ENCODE measurements around the gene SRRT.

Gene SRRT

DNA sequence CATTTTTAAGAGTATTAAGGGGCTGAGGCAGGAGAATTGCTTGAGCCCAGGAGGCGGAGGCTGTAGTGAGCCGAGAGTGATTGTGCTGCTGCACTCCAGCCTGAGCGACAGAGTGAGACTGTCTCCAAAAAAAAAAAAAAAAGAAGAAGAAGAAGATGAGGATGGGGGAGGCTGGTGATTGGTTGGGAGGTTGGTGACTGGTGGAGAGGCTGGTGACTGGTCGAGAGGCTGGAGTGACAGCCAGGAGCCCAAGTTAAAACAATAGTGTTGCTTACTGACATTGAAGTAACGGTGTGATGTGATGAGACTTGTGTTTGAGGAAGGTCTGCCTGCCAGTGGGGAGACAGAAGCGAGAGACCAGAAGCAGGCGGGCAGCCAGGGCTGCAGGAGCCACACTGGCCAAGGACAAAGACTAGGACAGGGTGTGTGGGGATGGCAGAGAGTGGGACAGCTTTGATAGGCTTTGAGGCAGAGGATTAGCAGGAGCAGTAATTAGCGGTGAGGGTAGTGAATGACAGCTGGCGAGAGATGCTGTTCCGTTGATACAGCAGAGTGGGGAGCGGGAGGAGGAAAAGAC, 4.9 kb downstream of the SRRT start:
- DNase-seq (ENCODE audit: low read depth in 3 of 3), result no peak

DNA sequence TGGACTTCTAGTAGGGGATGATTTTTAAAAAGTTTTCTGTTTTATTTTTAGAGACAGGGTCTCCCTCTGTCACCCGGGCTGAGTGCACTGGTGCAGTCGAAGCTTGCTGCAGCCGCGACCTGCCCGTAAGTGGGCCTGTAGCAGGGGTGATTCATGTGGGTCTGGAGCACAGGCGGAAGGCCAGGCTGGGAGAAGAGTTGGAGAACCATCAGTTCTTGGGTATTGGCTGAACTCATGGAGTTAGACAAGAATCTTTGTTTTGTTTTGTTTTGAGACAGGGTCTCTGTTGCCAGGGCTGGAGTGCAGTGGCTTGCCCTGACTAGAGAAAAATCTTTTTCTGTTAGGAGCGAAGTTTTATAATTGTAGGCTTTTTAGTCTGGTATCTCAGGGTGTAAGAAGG, 5.7 kb downstream of the SRRT start:
- no peak for DNase-seq (ENCODE audit: low read depth in 3 of 3)

DNA sequence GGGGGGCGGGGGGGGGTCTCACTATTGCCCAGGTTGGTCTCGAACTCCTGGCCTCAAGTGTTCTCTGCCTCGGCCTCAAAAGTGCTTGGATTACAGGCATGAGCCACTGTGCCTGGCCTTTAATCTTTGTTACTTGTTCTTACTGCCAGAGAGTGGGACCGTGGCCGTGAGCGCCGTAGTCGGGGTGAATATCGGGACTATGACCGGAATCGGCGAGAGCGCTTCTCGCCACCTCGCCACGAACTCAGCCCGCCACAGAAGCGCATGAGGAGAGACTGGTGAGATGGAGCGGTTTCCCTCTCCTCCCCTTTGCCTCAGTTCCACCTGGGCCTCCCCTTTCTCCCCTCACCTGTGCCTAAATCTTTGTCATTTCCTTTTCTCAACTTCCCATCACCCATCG, 6.2 kb downstream of the SRRT start:
- DNase-seq (ENCODE audit: low read depth in 3 of 3), result no peak

DNA sequence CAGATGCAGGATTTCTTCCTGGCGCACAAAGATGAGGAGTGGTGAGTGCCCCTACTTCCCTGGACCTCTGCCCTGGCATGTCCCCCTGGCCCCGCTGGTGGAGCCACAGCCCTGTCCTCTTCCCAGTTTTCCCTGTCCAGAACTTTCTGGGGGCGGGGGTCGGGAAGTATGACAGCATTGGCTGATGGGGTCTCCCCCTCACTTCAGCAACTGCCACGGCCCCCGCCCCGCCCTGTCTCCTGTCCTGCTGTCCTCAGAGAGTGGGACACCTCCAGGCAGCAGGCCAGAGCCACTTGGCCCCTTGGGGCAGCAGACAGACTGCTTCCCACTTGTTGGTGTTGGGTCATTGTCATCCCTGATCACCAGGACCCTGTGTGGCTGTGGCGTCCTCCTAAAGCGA, 7.3 kb downstream of the SRRT start:
- DNase-seq (ENCODE audit: low read depth in 3 of 3), result no peak

DNA sequence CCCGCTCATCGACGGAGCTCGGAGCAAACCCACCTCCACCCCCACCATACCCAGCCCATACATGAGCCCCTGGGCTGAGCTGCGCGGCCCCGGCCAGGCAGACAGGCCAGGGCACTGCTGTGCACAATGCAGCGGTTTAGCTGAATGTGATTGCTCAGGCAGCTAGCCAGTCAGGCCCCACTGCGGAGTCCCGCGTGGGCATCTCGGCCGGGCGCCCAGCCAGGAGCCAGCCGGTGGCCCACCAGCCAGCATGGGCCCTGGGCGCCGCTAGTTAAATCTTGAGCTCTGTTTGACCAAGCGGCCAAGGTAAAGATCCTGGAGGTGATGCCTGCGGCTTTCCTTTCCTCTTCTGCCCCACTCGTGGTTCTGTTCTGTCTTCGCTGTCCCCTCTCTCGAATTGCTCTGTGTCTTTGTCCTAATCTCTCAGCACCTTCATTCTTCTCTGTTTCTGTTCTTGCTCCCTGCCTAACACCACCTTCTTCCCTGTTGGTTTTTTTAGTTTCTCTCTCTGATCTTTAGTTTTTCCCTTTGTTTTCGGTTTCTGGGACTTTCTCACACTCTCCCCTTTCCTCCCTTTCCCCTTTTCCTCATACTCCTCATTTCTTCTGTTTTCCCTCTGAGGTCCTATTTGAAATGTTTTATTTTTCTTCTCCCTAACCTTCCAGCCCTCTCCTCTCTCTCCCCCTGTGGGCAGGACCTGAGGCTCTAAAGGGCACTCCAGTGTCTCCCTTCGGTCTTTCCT, 8.1 kb downstream of the SRRT start:
- no peak for DNase-seq (ENCODE audit: low read depth in 3 of 3)

DNA sequence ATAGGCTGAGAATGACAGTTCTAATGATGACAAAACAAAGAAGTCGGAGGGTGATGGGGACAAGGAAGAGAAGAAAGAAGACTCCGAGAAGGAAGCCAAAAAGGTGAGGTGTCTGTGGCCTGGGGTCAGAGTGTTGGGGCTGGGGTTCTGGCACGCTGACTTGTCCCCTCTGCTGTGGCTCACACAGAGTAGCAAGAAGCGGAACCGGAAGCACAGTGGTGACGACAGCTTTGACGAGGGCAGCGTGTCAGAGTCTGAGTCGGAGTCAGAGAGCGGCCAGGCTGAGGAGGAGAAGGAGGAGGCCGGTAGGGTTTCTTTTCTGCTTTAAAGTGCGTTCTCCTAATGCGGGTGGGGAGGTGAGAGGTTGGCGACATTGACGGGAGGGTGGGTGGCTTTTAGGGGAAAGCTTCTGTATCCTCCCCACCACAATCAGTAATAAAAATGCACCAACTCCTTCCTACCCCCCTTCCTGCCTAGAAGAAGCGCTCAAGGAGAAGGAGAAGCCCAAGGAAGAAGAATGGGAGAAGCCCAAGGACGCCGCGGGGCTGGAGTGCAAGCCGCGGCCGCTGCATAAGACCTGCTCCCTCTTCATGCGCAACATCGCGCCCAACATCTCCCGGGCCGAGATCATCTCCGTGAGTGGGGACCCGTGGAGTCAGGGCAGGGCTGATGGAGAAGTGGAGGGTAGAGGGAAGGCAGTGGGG, 10.0 kb downstream of the SRRT start:
- DNase-seq (ENCODE audit: low read depth in 3 of 3), result no peak

DNA sequence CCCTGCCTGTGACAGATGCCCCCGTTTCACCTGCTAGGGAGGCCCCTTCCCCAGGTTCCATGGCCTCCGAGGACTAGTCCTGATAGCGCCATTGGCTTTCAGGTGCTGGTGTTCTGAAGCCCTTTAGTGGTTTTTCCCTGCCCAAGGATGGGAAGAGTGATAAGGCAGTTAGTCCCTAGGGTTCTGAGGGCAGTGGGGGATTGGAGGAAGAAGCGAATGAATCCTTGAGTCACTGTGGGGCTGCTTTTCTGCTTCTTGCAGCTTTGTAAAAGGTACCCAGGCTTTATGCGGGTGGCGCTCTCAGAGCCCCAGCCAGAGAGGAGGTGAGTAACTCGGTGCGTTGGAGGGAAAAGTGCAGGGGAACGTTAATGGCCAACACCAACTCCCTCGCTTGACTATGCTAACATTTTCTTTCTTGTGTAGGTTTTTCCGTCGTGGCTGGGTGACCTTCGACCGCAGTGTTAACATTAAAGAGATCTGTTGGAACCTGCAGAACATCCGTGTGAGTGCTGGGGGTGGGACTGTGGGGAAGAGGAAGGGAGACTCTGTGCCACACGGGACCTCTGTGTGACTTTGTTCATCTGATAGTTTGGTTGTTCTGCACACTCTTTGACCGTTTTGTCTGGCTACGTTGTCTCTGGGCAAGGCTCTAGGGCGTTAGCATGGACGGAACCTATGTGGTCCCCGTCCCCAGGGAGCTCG, 10.7 kb downstream of the SRRT start:
- DNase-seq (ENCODE audit: low read depth in 3 of 3), result no peak

DNA sequence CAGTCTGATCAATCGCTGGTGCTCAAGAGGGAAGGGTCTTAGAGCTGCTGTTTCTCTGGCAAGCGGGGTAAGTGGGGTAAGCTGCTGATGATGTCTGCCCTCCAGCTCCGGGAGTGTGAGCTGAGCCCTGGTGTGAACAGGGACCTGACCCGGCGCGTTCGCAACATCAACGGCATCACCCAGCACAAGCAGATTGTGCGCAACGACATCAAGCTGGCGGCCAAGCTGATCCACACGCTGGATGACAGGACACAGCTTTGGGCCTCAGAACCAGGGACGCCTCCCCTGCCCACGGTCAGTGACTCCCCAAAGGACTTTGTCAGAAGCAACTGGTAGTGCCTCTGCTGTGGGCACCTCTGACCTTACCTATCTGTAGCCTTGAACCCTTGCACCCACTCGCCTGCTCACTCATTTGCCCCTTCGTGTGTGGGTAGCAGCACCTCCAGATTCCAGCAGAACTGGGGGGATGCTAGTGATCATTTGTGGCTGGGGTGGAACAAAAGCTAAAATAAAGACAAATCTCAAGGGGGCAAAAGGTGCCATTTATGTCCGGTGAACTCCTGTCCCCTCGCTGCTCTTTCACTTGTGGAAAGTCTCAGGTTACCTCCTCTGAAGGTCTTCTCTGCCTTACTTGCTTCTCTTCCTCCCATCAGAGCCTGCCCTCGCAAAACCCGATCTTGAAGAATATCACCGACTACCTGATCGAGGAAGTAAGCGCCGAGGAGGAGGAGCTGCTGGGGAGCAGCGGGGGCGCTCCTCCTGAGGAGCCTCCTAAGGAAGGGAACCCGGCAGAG, 11.4 kb downstream of the SRRT start:
- no peak for DNase-seq (ENCODE audit: low read depth in 3 of 3)

DNA sequence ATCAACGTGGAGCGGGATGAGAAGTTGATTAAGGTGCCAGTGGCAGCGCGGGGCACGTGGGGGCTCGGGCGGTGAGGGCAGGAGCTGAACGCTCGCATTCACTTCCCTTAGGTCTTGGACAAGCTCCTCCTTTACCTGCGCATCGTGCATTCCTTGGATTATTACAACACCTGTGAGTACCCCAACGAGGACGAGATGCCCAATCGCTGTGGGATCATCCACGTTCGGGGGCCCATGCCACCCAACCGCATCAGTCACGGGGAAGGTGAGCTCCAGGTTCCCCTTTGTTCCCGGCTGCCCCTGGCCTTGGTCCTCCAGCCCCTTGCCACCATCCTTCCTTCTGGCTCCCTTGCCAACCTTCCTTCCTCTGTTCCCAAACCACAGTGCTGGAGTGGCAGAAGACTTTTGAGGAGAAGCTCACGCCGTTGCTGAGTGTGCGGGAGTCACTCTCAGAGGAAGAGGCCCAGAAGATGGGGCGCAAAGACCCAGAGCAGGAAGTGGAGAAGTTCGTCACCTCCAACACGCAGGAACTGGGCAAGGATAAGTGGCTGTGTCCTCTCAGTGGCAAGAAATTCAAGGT, 12.1 kb downstream of the SRRT start:
- DNase-seq (ENCODE audit: low read depth in 3 of 3), result no peak

DNA sequence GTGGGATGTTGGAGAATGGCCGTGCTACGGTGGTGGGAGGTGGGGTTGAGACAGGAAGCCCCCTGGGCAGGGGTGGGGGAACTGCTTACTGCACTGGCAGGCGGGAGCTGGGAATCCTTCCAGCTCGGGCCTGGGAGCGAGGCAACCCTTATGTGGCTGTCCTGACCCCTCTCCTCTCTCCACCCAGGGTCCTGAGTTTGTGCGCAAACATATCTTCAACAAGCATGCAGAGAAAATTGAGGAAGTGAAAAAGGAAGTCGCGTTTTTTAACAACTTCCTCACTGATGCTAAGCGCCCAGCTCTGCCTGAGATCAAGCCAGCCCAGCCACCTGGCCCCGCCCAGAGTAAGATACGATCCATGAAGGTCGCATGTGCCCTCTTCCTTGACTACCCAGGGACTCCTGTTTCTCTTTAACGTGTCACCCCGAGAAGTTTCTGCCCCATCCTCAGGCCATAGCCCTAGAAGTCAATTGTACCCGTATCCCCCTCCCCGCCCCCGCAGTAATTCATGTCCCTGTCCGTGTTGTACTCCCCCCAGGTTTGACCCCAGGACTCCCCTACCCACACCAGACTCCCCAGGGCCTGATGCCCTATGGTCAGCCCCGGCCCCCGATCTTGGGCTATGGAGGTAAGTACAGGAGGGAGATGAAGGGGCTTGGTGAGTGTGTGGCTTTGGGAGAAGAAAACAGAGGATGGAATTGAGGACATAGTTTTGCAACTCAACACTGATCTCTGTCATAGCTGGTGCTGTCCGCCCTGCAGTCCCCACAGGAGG, 12.8 kb downstream of the SRRT start:
- DNase-seq (ENCODE audit: low read depth in 3 of 3), result peak in 1 of 3 experiments; percentile 47

DNA sequence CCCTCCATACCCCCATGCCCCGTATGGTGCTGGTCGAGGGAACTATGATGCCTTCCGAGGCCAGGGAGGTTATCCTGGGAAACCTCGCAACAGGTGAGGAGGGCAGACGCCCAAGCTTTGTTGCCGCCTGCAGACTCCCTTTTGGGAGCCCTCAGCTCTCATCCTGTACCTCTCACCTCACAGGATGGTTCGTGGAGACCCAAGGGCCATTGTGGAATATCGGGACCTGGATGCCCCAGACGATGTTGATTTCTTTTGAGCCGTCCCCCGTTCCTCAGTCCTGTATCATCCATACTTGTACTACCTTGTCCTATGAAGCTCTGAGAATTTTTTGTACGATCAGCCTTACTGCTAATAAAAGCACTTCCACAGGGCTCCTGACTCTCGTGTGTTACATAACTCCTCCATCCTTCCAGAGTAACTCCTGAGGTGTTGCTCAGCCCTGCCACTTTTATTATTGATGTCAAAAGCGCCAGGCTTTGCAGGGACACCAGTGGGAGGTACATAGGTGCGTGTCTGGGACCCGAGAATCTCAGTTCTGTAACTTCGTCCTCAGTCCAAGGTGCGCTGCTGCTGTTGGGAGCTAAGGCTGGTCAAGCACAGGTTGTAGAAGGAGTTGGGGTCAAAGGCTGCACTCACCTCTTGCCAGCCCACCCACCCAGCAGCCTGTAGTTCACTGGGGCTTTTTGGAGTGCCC, 13.5 kb downstream of the SRRT start:
- DNase-seq (ENCODE audit: low read depth in 3 of 3), result no peak

DNA sequence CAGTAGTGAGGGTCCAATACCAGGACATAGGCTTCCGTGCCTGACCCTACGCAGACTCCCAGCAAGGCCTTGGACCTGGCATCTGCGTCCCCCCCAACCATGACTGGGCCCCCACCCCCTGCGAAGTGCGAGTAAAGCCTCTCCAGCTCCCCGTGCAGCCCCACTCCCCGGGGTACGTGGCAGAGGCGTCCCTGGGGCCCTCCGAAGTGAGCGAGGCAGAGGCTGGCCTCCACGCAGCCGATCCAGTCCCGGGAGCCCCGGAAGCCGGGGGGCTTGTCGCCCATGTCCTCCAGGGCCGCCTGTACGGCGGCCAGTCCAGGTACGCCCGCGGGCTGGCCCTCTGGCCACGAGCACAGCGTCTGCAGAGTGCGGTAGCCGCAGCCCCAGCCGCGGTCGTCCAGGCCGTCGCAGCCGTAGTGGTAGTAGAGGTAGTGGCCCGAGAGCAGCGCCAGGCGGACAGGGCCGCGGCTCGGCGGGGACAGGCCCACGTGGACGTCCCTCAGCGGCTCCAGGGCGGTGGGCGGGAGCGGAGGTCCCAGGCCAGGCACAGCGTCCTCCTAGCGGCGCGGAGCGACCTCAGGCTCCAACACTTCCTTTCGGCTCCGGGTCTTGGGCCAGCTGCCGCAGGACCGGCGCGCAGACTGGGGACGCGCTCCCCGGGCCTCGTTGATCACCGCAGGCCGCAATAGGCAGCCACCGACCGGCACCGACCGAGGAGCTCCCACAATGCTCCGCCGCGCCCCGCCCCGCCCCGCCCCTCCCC, 14.3 kb downstream of the SRRT start, which contains the start of gene UFSP1:
UFSP1 (minus strand) TSS at position 728 of the 763 bp plus-strand sequence; CDS start at position 284, 444 bp downstream.
- DNase-seq (ENCODE audit: low read depth in 3 of 3), result no peak

DNA sequence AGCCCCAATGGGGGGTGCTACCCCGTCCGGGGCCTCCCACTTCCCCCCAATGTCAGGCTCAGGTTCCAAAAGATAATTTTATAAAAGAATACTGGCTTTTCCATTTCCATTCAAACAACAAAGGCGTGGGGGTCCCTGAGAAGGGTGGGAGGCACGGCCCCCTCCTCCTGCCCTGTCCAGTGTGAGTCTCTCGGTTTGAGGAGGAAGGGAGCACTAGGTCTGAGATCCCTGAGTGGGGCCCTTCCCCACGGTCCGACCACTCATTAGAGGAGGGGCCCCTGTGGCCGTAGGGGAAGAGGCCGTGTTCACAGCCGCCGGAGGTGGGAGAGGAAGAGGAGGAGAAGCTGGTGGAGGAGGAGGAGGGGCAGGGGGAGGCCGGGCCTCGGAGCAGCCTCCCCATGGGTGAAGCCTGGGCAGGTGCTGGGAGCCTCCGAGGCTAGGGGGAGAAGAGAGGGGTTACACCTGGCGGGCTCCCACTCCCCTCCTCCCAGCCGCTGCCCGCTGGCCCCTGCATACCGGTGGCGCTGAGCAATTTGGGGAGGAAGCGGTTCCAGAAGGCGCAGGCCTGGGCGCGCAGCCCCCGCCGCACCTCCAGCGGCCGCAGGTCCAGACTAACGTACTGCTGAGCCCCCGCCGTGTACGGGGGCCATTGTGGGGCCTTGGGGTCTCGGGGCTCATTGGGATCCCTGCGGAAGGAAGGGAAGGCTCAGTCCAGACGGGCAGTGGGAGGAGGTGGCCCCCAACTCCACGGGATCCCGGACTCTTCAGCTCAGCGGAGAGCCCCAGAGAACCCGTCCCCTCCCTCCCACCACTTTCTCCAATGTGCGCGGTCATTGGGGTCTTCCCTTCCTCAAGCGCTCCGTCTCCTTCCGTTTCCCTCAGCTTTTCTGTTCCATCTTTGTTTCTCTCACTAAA, 16.0 kb downstream of the SRRT start:
- no peak for DNase-seq (ENCODE audit: low read depth in 3 of 3)

DNA sequence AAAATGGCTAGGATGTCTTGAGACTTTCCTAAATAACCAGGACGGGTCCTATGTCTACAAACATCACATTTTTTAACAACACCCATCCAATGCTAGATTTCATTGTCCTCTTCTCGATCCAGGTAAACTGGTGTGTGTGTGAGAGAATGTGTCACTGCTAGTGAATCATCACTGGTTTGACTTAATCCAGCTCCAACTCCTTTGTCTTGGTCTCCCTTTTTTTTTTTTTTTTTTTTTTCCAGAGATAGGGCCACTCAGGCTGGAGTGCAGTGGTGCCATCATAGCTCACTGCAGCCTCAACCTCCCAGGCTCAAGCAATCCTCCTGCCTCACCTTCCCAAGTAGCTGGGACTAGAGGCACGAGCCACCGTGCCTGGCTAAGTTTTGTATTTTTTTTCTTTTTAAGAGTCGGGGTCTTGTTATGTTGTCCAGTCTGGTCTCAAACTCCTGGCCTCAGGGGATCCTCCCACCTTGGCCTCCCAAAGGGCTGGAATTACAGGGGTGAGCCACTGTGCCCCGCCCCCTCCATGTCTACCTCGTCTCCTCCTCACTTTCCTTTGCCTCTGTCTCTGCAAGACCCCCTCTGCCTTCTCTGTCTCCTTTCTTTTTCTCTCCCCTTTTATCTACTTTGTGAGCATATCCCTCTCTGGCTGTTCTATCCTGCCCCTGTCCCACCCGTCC, 16.8 kb downstream of the SRRT start:
- no peak for DNase-seq (ENCODE audit: low read depth in 3 of 3)

DNA sequence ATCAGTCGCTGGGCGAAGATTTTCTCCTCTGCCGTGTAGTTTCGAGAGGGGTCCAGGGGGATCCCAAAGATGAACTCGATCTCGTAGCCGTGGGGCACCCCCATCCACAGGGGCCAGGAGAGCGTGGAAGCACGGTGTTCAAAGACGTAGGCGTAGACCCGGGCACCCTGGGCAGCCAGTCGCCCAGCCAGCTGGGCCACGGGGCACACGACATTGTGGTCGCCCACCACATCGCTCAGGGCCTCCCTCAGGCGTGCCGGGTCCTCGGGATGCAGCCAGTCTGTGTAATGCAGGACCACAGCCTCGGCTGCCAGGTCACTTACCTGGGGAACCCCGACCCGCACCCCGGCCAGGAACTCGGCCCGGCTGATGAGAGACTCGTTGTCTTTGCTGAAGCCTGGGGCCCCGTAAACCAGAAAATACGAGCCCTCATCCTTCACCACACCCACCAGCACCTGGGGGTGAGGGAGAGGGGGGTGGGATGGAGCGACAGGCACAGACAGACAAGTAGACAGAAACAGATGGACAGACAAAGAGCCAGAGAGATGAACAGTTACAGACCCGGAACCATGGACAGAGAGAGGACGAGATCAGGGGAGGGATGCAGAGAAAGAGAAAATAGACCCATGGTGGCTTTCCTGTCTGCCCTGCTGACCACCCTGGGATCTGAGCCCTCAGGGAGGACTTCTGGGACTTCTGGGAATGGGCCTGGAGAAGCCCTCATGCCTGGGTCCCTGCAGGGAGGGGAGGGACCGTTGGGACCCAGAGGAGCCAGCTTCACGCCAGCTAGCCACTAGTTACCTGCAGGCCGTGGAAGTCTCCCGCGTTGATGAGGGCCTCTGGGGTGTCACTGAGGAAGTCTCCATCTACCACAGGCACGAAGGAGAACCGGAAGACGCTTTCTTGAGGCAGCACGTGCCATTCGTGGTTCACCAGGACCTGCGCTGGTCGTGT, 17.7 kb downstream of the SRRT start:
- DNase-seq (ENCODE audit: low read depth in 3 of 3), result no peak

DNA sequence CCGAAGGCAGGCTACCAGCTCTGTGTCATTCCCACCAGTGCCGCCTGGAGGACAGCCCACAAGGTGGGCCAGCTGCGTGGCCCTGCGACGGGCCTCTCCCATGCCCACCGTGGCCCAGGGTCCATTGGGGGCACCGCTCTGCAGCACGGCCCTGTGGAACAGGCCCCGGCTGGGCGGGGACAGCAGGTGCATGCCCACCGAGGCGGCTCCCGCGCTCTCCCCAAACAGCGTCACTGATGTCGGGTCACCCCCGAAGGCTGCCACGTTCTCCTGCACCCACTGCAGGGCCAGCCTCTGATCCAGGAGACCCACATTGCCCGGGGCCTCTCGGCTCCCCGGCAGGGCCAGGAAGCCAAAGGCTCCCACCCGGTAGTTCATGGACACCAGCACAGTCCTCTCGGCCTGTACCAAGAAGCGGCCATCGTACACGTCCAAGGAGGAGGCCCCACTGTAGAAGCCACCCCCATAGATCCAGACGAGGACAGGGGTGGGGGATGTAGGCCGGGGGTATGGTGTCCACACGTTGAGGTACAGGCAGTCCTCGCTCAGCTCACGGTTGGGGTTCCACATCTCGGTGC, 18.5 kb downstream of the SRRT start:
- no peak for DNase-seq (ENCODE audit: low read depth in 3 of 3)

Measured in stimulated activated CD4-positive, alpha-beta T cell treated with anti-CD3 and anti-CD28 coated beads, TNF-alpha, amount 100 ng/mL, for 24 hours (primary cell).